Midbrain (tissue), 1 donor: Measurements from ENCODE around the gene TEX36.
"Not testable (repeated sequence)": the region's sequence is repeated elsewhere in the genome, so short reads cannot be mapped to it uniquely, and the experiment has no call there.

ENCODE experiments used
- DNase-seq: peaks from one replicate; lab custom pipeline; 2025; lab: John Stamatoyannopoulos, UW

TEX36 gene

GRCh38 chr10:125629758-125630376, 53.1 kb downstream of the TEX36 start:
- DNase-seq = peak; percentile 3

GRCh38 chr10:125628104-125629049, 54.6 kb downstream of the TEX36 start:
- DNase-seq = no peak

GRCh38 chr10:125627646-125628045, 55.3 kb downstream of the TEX36 start:
- no peak for DNase-seq

GRCh38 chr10:125626671-125627070, 56.3 kb downstream of the TEX36 start:
- DNase-seq = no peak

DNA sequence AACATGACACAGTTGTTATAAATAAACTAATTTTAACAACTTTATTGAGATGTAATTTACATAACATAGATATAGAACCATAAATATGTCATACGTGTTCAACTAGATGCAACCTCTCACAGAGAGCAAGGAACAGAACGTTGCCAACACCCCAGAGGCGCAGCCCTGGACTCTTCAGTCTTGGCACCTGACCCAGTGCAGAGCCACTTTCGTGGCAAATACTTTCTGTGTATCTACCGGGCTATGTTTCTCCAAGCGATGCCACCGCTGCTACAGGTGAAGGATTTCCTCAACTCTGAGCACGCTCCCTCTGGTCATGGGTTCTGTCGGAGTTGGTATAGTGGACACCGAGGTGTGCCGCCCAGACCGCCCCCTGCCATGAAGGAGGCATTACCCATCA, 57.4 kb downstream of the TEX36 start:
- no peak for DNase-seq

DNA sequence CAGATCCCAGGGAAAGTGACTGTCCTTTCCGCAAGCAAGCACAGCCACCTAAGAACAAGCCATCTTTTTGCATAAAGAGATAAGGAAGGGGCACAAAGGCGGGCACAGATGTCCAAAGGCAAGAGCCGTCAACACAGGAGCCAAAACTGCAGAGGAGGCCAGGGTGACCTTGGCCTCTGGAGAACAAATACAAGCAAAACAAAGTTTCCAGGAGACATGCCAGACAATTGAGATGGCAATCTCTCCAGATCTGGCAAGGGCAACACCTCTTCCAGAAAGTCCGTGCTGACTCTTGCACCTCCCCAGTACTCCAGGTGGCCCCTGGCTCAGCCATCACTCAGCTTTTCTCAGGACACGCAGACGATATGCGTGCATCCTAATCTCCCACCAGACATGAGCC, 58.2 kb downstream of the TEX36 start:
- no peak for DNase-seq

DNA sequence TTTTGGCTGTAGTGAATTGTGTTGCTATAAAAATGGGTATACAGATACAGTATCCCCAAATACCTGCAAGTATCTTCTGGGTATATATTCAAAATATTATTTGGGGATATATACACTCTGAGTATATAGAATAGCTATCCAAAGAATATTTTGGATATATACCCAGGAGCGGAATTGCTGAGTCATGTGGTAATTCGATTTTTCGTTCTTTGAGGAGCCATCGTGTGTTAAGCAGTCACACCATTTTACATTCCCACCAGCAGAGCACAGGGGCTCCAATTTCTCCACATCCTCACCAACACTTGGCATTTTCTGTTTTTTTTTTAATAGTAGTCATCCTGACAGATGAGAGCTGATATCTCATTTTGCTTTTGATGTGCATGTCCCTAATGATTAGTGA, 61.9 kb downstream of the TEX36 start:
- no peak for DNase-seq

DNA sequence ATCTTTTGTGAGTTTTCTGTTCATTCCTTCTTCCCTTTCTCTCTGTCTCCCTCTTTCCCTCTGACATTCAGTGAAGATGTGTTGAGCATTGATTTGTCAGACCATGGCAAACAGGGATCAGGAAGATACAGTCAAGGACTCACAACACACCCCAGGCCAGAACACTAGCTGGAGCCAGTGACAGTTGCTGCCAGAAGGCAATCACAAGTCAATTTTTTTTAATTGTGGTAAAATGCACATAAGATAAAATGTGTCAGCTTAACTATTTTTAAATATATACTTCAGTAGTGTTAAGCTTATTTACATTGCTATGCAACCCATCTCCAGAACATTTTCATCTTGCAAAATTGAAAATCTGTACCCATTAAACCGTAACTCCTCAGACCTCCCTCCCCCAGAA, 62.6 kb downstream of the TEX36 start:
- DNase-seq = no peak

DNA sequence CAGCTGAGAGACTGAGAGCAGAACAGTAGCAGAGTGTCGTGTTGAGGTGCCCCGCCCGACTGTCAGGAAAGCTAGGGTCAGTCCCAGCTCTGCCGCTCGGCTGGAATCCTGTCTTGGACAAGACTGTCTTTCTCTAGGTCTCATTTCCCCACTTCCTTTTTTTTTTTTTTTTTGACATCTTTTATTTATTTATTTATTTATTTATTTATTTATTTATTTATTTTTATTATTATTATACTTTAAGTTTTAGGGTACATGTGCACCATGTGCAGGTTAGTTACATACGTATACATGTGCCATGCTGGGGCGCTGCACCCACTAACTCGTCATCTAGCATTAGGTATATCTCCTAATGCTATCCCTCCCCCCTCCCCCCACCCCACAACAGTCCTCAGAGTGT, 69.9 kb downstream of the TEX36 start:
- DNase-seq = not testable (repeated sequence)

GRCh38 chr10:125611756-125612155, 71.2 kb downstream of the TEX36 start:
- no peak for DNase-seq

- no peak for DNase-seq
Observed at GRCh38 chr10:125611216-125611615, 71.7 kb downstream of the TEX36 start.

GRCh38 chr10:125609859-125610258, 73.1 kb downstream of the TEX36 start:
- no peak for DNase-seq

GRCh38 chr10:125608474-125608873, 74.5 kb downstream of the TEX36 start:
- no peak for DNase-seq

- no peak for DNase-seq
Observed at GRCh38 chr10:125607689-125608290, 75.2 kb downstream of the TEX36 start.

- DNase-seq = no peak
Observed at GRCh38 chr10:125606414-125607010, 76.5 kb downstream of the TEX36 start.
